ENCODE measurements around the gene ZCCHC14.

ZCCHC14 gene

DNA sequence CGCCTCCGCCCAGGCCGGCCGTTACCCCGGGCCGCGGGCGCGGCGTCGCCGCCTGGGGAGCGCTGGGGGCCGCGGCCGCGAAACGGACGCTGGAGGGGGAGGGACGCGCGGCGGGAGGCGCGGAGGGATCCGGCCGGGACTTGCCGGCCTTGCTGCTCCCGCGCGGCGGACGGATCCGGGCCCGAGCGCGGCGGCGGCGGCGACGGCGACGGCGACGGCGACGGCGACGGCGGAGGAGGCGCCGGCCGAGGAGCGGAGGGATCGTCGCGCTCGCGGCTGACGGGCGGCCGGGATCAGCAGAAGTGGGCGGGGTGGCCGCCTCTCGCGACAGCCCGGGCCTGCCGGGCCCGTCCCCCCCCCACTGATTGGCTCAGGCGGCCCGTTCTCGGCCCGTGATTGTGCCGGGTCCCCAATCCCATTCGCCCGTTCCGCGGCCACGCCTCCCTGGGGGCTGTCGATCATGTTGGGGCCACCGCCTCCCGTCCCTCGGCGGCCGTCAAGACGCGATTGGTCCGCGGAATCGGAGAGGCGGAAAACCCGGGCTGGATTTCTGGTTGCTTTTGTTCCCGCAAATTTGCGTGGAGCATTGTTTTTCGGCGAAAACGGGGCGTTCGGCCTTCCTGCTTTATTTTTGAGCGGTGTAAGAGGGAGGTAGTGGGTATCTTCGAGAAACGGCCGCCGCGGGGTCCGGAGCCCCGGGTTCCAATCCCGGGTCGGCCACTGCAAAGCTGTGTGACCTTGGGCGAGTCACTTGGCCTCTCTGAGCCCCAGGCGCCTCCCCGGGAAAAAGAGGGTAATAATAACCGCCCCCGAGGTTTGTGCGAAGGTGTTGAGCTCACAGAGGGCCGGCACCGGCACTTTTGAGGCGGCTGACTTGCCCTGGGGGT is at the start of gene ZCCHC14:
TSS of gene ZCCHC14 (minus strand) at position 304 of the 887 bp plus-strand sequence. CDS start 786 bp downstream, outside the sequence.
- peak; percentile 79 to 92 for DNase-seq

GRCh38 chr16:87541872-87542234 is 49.0 kb upstream of the ZCCHC14 start:
- DNase-seq, result no peak

DNA sequence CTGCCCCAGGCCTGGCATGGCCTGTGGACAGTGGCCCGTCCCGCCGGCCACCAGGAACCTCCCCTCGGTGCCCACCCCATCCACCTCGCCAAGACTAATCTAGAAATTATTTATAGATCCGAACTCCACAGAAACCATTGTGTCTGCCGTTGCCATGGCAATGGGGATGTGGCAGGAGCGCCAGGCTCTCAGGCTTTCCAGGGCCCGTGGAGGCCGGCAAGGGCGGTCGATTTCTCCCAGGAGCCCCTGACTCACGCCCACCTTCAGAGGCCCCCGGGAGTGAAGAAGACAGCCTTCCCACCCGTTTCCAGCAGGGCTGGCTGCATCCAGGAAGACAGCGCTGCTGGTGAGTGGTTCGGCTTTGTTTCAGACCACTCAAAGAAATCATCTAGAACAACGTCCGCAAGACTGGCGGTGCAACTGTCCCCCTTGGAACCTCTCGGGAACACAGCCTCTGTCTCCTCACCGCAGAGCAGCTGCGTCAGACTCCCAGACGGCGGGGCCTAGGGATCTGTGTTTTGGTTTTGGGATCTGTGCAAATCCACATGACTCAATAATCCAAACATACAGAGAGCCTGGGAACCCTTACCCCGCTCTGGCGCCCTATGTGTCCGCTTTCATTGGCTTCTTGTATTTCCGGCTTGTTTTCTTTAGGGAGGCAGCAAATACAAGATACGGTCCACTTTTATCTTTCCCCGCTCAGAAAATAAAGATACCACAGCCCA is 48.5 kb upstream of the ZCCHC14 start:
- no peak for DNase-seq

GRCh38 chr16:87540897-87541146 is 48.0 kb upstream of the ZCCHC14 start:
- DNase-seq, result no peak

DNA sequence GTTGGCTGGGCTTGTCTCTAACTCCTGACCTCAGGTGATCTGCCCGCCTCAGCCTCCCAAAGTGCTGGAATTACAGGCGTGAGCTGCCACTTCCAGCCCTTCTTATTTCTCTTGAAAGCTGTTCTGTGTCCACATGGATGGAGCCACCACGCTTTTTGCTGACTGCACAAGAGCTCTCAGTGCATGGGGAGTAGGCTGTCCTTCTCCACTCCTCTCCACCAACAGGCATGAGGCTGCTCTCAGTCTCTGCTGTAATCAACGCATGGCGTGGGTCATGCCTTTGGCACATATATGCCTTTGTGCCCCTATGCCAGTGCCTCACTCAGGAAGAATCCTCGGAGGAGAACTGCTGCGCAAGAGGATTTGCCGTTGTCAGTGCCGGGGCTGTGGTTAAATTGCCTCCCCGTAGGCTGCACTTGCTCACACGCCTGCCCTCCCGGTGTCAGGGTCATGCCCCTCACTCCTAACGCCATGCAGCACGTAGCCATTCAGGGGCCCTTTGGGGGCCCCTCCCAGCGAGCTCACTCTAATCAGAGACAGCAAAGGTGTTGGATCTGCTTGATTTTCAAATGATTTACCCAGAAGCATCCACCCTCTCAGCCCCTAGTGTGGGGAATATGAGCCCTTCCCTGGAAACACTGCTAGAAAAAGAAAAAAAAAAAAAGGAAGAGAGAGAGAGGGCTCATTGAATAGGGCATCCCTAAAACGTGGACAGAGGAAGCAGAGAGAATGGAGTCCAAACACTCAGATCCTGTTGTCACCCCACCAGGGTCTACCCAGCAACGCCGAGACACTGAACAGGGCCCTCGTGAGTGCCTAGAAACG is 47.5 kb upstream of the ZCCHC14 start:
- no peak for DNase-seq

DNA sequence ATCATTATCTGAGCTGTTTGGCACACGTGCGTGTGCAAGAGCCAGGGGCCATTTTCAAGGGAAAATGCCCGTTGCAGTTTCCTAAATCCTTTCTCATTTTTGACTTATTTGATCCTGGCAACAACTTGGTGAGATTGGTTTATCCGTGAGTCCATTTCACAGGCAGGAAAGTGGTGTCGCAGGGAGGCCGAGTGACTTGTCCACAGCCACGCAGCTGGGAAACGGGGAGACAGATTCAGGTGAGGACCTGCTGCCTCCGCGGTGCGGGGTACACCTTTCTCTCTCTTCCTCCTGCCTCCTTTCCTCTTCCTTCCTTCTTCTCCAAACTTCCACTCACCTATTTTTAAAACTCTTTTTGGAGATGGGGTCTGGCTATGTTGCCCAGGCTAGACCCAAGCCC is 46.3 kb upstream of the ZCCHC14 start:
- DNase-seq, result no peak

- DNase-seq, result no peak
Observed at GRCh38 chr16:87538594-87538993, 45.8 kb upstream of the ZCCHC14 start.

DNA sequence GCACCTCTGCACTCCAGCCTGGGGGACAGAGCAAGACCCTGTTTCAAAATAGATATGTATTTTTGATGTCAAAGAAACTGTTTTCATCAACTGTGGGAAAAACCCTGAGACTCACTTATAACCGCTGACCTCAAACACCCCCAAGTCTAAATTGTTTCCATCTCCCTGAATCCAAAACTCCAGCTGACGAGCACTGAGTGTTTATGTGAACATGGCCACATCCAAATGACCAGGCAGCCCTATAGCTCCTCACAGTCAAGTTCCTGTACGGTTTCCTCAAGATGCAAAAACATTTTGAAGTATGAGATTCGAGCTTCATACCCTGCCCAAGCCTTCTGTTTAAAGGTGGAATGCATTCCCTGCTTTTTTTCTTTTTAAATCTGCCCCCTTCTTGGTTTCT is 45.3 kb upstream of the ZCCHC14 start:
- DNase-seq, result no peak

DNA sequence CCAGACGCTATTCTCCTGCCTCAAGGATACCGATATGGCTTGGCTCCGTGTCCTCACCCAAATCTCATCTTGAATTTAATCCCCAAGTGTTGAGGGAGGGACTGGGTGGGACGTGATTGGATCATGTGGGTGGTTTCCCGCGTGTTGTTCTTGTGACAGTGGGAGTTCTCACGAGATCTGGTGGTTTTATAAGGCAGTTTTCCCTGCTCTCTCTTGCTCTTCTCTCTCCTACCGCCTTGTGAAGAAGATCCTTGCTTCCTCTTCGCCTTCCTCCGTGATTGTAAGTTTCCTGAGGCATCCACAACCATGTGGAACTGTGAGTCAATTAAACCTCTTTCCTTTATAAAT is 43.9 kb upstream of the ZCCHC14 start:
- DNase-seq, result no peak

DNA sequence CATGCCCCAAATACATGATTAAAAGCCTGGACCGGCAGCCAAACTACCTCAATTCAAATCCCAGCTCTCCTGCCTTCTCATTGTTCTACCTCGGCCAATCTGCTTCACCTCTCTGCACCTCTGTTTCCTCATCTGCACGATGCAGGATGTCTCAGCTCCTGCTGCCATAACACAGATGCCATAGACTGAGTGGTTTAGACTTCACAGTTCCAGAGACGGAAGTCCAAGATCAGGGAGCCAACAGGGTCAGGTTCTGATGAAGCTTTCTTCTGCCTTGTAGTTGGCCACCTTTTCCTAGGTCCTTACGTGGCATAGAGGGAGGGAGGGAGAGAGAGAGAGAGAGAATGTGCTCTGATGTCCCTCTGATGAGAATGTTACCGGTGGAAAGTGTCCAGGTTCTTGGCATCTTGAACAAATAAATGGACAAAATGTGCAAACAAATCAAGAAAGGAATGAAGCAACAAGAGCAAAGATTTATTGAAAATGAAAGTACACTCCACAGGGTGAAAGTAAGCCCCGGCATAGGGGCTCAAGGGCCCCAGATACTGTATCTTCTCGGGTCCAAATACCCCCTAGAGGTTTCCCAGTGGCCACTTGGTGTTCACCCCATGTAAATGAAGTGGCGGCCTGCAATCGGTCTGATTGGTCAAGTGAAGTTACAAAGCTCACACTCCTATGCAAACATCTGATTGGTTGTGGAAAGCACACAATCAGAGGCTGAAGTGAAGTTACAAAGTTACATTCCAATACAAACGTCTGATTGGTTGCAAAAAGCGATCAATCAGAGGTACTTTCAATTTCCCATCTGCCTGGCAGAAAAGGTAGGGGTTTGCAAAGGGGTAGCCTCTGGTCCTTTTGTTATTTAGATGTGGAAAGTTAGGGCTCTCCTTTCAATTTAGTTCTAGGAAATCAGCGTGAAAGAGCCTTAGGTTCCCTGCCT is 43.3 kb upstream of the ZCCHC14 start:
- no peak for DNase-seq

GRCh38 chr16:87535457-87535854 is 42.6 kb upstream of the ZCCHC14 start:
- DNase-seq, result no peak

DNA sequence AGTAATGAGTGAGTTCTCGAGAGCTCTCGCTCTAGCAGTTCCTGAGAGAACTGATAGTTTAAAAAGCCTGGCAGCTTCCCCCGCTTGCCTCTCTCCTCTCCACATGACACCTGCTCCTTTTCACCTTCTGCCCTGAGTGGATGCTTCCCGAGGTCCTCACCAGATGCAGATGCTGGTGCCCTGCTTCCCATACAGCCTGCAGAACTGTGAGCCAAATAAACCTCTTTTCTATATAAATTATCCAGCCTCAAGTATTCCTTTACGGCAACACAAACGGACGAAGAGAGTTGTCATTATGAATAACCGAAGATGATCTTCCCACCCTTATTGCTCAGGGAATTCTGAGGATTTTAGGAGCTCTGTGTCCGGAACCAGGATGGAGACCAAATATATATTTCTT is 41.9 kb upstream of the ZCCHC14 start:
- no peak for DNase-seq

DNA sequence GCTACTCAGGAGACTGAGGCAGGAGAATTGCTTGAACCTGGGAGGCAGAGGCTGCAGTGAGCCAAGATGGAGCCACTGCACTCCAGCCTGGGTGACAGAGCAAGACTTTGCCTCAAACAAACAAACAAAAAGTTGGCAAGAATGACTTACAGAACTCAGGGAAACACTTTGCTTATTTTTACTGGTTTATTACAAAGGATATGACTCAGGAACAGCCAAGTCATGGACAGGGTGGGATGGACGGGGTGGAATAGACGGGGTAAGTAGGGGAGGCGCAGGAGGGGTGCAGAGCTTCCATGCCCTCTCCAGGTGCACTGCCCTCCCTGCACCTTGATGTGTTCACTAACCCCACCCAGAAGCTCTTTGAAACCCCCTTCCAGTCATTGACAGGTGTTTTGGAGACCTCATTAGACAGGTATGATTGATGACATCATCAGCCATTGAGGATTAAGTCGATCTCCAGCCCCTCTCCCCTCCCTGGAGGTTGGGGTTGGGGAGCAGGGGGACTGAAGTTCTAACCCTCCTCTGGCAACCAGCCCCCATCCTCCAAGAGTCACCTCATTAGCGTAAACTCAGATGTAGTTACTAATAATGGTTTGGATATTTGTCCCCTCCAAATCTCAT is 41.3 kb upstream of the ZCCHC14 start:
- DNase-seq, result no peak

DNA sequence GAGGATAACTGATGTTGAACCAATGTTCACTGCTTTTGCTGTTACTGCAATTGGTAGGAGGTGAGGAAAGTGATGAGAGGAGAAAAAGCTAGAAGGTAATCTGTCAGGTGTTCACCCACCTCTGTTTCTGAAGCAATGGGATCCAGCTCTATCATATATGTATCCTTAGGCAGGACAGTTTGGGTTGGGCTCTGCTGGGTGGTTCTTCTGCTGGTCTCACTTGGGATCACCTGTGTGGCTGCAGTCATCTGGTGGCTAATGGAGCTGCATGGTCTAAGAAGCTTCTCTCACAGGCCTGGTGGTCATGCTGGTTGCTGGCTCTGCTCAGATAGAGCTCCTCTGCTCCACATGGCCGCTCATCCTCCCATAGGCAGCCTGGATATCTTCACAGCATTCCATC is 40.2 kb upstream of the ZCCHC14 start:
- DNase-seq, result no peak

DNA sequence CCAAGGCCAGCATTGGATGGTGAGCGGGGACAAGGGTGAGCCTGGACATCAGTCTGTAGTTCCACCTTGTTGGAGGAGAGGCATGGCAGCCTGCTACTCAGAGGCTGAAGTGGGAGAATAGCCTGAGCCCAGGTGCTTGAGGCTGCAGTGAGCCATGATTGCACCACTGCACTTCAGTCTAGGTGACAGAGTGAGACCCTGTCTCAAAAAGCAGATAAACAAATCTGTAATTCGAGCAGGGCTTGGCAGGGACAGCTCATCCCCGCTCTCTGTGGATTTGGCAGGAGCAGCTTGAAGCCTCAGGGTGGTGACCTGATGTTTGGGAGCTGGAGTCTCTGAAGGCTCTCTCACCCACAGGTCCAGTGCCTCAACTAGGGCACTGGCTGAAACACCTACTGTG is 38.6 kb upstream of the ZCCHC14 start:
- DNase-seq, result peak in 1 of 2 experiments; percentile 30

DNA sequence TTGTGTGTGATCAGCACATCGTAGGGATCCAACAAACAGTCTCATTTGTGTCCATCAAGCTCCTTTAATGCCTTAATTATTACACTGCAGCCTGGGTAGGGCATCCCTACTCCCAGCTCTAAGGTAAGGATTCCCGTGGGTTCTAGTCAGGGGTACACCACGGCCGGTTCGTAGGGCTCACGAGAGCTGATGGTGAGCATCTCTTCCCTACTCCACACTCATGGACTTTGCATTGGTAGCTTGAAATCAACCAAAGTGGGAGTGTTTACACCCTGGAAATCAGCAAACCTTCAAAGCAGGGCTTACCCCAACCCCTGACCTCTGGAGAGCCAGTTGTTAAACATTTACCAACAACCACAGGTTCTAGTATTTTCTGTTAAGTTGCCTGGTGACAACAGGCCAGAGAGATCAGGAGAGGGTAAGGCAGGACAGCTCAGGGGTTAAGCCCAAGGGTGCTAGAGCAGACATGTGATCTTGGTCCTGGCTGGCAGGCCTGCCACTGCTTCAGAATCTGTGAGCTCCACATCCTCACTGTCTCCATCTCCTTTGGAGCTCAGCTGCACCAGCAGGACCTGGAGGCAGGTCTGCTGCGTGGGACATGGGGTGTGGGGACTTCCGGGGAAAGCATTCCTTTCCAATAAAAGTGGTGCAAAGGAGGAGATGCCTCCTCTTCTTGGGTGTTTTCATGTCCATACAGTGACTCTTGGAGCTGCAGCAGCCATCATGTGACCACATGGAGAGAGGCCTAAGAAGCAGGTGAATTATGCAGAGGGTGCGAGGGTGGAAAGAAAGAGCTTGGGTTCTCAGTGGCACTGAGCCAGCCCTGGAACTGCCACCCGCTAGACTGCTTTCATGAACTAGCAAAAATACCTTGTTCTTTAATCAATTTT is 36.1 kb upstream of the ZCCHC14 start:
- DNase-seq, result no peak

- no peak for DNase-seq
Observed at GRCh38 chr16:87527055-87527724, 34.4 kb upstream of the ZCCHC14 start.

GRCh38 chr16:87526238-87526947 is 33.6 kb upstream of the ZCCHC14 start:
- no peak for DNase-seq

DNA sequence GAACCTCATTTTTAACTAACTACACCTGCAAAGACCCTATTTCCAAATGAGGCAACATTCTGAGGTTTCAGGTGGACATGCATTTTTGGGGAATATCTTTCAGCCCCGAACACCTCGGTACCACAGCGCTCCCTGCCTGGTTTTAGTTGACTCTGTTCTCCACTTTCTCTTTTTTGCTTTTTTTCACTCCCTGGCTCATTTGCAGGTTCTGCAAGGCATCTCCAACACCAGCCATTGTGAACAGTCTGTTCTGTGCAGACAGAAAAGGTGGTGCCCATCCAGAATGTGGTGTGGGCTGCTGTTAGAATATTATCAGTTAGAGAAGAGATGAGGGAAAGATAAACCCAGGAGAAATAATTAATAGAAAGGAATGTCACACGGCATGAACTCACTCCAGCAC is 32.5 kb upstream of the ZCCHC14 start:
- DNase-seq, result no peak

GRCh38 chr16:87524407-87524806 is 31.6 kb upstream of the ZCCHC14 start:
- DNase-seq, result no peak

Measured in NCI-H187 (cell line).